Measurements from ENCODE around the gene SENP8. TPM values are rescaled to one million over a fixed set of nuclear protein-coding genes. Genes with fewer than 3 reads are reported as not detected.
"Not testable (repeated sequence)": the region's sequence is repeated elsewhere in the genome, so short reads cannot be mapped to it uniquely, and the experiment has no call there.

SENP8 gene
- total RNA-seq, 1 donor from 2014 or later = 1.5 TPM

DNA sequence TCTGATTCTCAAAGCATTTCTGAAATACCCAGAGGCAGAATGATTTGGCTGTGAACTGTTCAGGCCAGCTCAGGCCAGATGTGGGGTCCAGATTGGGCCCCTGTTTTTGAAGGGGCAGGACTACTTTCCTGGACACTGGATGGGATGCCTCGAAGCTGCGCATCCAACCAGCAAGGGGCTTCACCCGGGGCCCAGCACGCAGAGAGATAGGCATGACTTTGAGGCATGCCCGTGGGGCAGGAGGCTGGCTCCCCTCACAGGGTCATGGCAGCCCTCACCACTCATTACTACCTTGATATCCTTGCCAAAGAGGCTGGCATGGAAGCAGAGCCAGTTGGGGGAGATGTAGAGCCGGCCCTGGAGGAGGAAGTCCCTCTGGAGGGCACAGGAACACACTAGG is 49.2 kb downstream of the SENP8 start:
- H3K9me3 Mint-ChIP-seq = no peaks in the 10 kb centered on the region
- H3K4me1 Mint-ChIP-seq (ENCODE audit: low read depth) = peaks cover 10% of the 10 kb centered on the region
- no peak overlapping the region for H3K27ac Mint-ChIP-seq
- no peak for DNase-seq (ENCODE audit: low spot score)
- intact Hi-C loops (cut with micrococcal nuclease) = no loop called here
- no peaks in the 10 kb centered on the region for H3K36me3 Mint-ChIP-seq (ENCODE audit: low read depth)
- no peak overlapping the region for H3K4me3 Mint-ChIP-seq (ENCODE audit: low read depth)
- H3K27me3 Mint-ChIP-seq (ENCODE audit: low read depth) = peaks cover 6% of the 10 kb centered on the region

GRCh38 chr15:72168131-72168807 is 50.1 kb downstream of the SENP8 start:
- no peak overlapping the region for H3K4me3 Mint-ChIP-seq (ENCODE audit: low read depth)

DNA sequence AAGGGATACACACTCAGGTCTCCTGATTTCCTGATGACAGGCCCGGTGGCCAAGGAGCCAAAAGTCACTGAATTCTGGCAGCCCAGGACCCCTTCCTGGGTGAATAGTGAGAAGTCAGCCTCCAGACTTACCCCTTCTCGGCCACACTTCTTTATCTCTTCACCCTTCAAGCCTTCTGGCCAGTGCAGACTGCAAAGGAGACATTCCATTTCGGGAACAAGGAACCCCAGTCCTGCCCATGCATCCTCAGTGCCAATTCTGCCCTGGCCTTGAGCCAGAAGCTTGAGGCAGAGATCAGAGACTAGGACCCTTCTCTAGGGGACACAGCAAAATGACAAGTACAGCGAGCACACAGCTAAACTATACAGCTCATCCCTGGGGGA is 50.6 kb downstream of the SENP8 start:
- Mint-ChIP-seq H3K9me3 (no peaks in the 10 kb centered on the region), H3K4me1 (ENCODE audit: low read depth) (peaks cover 10% of the 10 kb centered on the region), H3K27ac (no peak overlapping the region), H3K27me3 (ENCODE audit: low read depth) (peaks cover 6% of the 10 kb centered on the region), H3K4me3 (ENCODE audit: low read depth) (no peak overlapping the region), H3K36me3 (ENCODE audit: low read depth) (no peaks in the 10 kb centered on the region)
- DNase-seq (ENCODE audit: low spot score) = no peak
- intact Hi-C loops (cut with micrococcal nuclease) = no loop called here

More at GRCh38 chr15:72168131-72168807, 50.1 kb downstream of the SENP8 start:
- Mint-ChIP-seq H3K36me3 (ENCODE audit: low read depth) (no peaks in the 10 kb centered on the region), H3K27ac (no peak overlapping the region), H3K9me3 (no peaks in the 10 kb centered on the region), H3K4me1 (ENCODE audit: low read depth) (peaks cover 10% of the 10 kb centered on the region), H3K27me3 (ENCODE audit: low read depth) (peaks cover 6% of the 10 kb centered on the region)
- no peak for DNase-seq (ENCODE audit: low spot score)
- intact Hi-C loops (cut with micrococcal nuclease) = no loop called here

DNA sequence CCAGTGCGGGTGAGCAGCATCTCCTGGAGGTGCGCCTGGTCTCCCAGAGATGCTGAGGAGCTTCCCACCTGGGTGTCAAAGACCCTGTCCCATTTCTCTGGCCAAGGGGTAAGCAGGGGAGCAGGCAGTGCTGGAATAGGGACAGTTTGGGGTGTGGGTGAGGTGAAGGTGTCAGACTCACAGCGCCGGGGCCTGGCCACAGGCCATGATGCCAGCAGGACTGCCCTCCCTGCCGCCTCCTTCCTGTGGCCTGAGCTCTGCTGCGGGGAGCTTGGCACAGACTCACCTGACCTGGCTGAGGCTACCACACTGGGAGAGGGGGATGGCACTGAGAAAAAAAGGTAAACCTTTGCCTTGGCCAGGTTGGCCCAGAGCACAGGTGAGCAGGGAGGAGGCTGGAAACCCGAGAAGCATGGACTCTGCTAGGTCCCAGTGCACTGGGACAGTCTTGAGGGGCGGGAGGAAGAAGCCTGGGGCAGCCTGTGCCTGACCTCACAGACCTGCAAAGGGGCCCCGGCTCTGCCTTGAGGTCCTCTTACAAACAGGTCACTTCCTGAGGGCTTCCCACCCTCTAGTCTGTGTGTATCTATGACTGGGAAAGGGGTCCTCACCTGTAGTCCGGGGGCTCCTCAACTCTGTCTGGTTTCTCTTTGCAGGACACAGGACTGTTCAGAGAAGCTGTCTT is 51.2 kb downstream of the SENP8 start:
- H3K27ac Mint-ChIP-seq = no peak overlapping the region
- intact Hi-C loops (cut with micrococcal nuclease) = no loop called here
- no peaks in the 10 kb centered on the region for H3K36me3 Mint-ChIP-seq (ENCODE audit: low read depth)
- peaks cover 10% of the 10 kb centered on the region for H3K4me1 Mint-ChIP-seq (ENCODE audit: low read depth)
- no peak for DNase-seq (ENCODE audit: low spot score)
- no peaks in the 10 kb centered on the region for H3K9me3 Mint-ChIP-seq
- H3K27me3 Mint-ChIP-seq (ENCODE audit: low read depth) = peaks cover 7% of the 10 kb centered on the region
- H3K4me3 Mint-ChIP-seq (ENCODE audit: low read depth) = no peak overlapping the region

GRCh38 chr15:72169921-72170611 is 51.9 kb downstream of the SENP8 start:
- intact Hi-C loops (cut with micrococcal nuclease) = no loop called here
- no peak overlapping the region for H3K4me3 Mint-ChIP-seq (ENCODE audit: low read depth)
- H3K36me3 Mint-ChIP-seq (ENCODE audit: low read depth) = no peaks in the 10 kb centered on the region
- H3K27ac Mint-ChIP-seq = no peak overlapping the region
- no peaks in the 10 kb centered on the region for H3K9me3 Mint-ChIP-seq
- no peak for DNase-seq (ENCODE audit: low spot score)
- peaks cover 10% of the 10 kb centered on the region for H3K4me1 Mint-ChIP-seq (ENCODE audit: low read depth)
- H3K27me3 Mint-ChIP-seq (ENCODE audit: low read depth) = peaks cover 7% of the 10 kb centered on the region

DNA sequence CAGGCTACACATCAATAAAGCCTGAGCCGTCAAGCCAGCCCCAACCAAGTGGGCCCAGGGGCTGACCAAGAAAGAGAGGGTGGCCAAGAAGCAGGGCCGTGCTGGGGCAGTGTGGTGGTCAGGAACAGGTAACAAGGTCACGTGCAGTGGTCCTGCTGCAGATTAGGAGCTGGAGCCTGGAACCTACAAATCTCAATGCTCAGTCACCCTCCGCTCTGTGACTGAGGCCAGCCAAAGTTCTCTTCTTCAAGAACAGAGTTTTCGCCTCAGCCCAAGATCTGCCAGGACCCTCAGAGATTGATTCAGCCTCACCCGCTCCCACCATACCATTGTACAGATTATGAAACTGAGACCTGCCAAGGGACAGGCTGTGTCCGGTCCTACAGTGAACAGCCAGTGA is 52.5 kb downstream of the SENP8 start:
- no peak overlapping the region for H3K4me3 Mint-ChIP-seq (ENCODE audit: low read depth)
- H3K4me1 Mint-ChIP-seq (ENCODE audit: low read depth) = peaks cover 10% of the 10 kb centered on the region
- intact Hi-C loops (cut with micrococcal nuclease) = no loop called here
- no peak overlapping the region for H3K27ac Mint-ChIP-seq
- peaks cover 12% of the 10 kb centered on the region for H3K27me3 Mint-ChIP-seq (ENCODE audit: low read depth)
- H3K36me3 Mint-ChIP-seq (ENCODE audit: low read depth) = no peaks in the 10 kb centered on the region
- no peaks in the 10 kb centered on the region for H3K9me3 Mint-ChIP-seq
- DNase-seq (ENCODE audit: low spot score) = no peak

DNA sequence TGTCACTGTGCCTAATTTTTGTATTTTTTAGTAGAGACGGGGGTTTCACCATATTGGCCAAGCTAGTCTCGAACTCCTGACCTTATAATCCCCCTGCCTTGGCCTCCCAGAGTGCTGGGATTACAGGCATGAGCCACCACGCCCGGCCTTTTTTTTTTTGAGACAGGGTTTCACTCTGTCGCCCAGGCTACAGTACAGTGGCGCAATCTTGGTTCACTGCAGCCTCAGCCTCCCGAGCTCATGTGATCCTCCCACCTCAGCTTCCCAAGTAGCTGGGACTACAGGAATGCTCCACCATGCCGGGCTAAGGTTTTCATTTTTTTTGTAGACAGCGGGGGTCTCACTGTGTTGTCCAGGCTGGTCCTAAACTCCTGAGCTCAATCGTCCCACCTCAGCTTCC is 53.8 kb downstream of the SENP8 start:
- peaks cover 10% of the 10 kb centered on the region for H3K4me1 Mint-ChIP-seq (ENCODE audit: low read depth)
- H3K9me3 Mint-ChIP-seq; DNase-seq (ENCODE audit: low spot score); H3K36me3 Mint-ChIP-seq (ENCODE audit: low read depth); H3K27ac Mint-ChIP-seq; H3K4me3 Mint-ChIP-seq (ENCODE audit: low read depth); intact Hi-C loops (cut with micrococcal nuclease): not testable (repeated sequence)
- H3K27me3 Mint-ChIP-seq (ENCODE audit: low read depth) = peaks cover 12% of the 10 kb centered on the region

- Mint-ChIP-seq H3K9me3 (no peaks in the 10 kb centered on the region), H3K4me3 (ENCODE audit: low read depth) (no peak overlapping the region), H3K36me3 (ENCODE audit: low read depth) (no peaks in the 10 kb centered on the region), H3K27me3 (ENCODE audit: low read depth) (peaks cover 12% of the 10 kb centered on the region), H3K27ac (no peak overlapping the region), H3K4me1 (ENCODE audit: low read depth) (peaks cover 10% of the 10 kb centered on the region)
- intact Hi-C loops (cut with micrococcal nuclease) = no loop called here
- no peak for DNase-seq (ENCODE audit: low spot score)
Observed at GRCh38 chr15:72172796-72173195, 54.6 kb downstream of the SENP8 start.

GRCh38 chr15:72173401-72173800 is 55.2 kb downstream of the SENP8 start:
- no peak for DNase-seq (ENCODE audit: low spot score)
- intact Hi-C loops (cut with micrococcal nuclease) = no loop called here
- H3K27ac Mint-ChIP-seq = no peak overlapping the region
- no peaks in the 10 kb centered on the region for H3K9me3 Mint-ChIP-seq
- H3K36me3 Mint-ChIP-seq (ENCODE audit: low read depth) = no peaks in the 10 kb centered on the region
- peaks cover 5% of the 10 kb centered on the region for H3K4me1 Mint-ChIP-seq (ENCODE audit: low read depth)
- no peak overlapping the region for H3K4me3 Mint-ChIP-seq (ENCODE audit: low read depth)
- peaks cover 10% of the 10 kb centered on the region for H3K27me3 Mint-ChIP-seq (ENCODE audit: low read depth)

DNA sequence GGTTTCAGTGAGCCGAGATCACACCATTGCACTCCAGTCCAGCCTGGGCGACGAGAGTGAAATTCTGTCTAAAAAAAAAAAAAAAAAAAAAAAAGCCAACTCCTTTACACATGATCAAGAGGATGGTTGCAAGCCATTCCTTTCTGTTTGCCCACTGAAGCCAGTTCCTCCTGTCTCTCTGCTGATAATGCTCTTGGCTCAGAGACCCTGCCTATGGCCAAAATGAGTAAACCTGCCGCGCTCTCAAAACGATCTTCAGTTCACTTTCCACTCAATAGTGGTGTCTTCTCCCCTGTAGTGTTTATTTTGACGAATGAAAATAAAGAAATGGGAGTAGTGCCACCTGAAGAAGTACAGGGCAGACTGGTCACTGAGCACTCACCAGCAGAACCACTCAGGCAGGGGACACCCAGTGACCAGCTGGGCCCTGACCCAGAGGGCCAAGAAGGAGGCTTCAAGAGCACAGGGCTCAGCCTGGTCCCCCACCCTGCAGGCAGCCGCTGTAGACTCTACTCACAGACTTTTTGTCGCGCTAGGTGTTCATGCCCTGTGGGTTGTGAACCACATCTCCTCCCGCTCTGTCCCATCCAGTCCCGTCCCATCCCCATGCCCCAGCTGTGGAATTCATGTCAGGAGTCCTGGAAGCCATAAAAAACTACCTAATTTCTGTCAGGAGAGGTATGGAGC is 55.8 kb downstream of the SENP8 start:
- no peaks in the 10 kb centered on the region for H3K36me3 Mint-ChIP-seq (ENCODE audit: low read depth)
- no peak overlapping the region for H3K4me3 Mint-ChIP-seq (ENCODE audit: low read depth)
- H3K27ac Mint-ChIP-seq = no peak overlapping the region
- H3K9me3 Mint-ChIP-seq = no peaks in the 10 kb centered on the region
- H3K4me1 Mint-ChIP-seq (ENCODE audit: low read depth) = peaks cover 3% of the 10 kb centered on the region
- no peak for DNase-seq (ENCODE audit: low spot score)
- intact Hi-C loops (cut with micrococcal nuclease) = no loop called here
- peaks cover 10% of the 10 kb centered on the region for H3K27me3 Mint-ChIP-seq (ENCODE audit: low read depth)

- Mint-ChIP-seq H3K4me3 (ENCODE audit: low read depth) (no peak overlapping the region), H3K4me1 (ENCODE audit: low read depth) (no peaks in the 10 kb centered on the region), H3K27ac (no peak overlapping the region), H3K36me3 (ENCODE audit: low read depth) (no peaks in the 10 kb centered on the region), H3K27me3 (ENCODE audit: low read depth) (peaks cover 7% of the 10 kb centered on the region), H3K9me3 (no peaks in the 10 kb centered on the region)
- DNase-seq (ENCODE audit: low spot score) = no peak
- intact Hi-C loops (cut with micrococcal nuclease) = no loop called here
Observed at GRCh38 chr15:72174551-72175165, 56.5 kb downstream of the SENP8 start.

DNA sequence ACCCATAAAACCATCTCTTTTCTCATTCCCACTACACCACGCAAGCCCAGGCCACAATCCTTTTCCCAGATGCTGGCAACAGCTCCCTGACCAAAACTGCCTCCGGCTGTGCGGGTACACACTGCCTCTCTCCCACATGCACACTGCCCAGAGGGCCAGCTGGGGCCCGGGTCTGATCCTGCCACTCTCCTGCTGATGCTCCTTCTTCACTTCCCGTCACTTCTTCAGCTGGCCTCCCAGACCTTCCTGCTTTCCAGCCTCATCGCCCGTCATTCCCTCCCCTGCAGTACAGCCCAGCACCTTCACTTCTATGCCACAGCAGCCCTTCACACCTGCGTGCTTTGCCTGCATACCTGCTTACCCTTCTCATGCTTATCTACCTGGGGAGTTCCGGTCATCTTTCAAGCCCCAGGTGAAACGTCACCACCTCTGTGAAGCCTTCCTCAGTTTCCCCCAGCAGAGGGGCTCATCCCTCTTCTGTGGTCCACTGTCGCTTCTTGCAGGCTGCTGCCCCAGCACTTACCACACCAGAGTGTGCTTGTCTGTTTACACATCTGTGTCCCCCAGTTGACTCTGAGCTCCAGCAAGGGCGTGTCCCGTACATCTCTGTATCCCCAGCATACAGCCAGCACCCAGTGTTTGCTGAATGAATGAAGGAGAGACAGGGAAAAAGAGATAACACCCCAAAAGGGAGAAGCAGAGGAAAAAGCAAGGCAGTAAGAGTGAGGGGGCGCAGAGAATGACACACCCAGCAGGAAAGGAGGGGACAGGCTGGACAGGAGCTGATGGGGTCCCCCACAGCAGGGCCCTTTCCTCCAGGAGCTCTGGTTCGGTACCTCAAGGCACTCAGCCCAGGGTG is 57.2 kb downstream of the SENP8 start:
- no peak overlapping the region for H3K4me3 Mint-ChIP-seq (ENCODE audit: low read depth)
- no peak for DNase-seq (ENCODE audit: low spot score)
- H3K27me3 Mint-ChIP-seq (ENCODE audit: low read depth) = peaks cover 7% of the 10 kb centered on the region
- no peaks in the 10 kb centered on the region for H3K4me1 Mint-ChIP-seq (ENCODE audit: low read depth)
- intact Hi-C loops (cut with micrococcal nuclease) = no loop called here
- no peaks in the 10 kb centered on the region for H3K9me3 Mint-ChIP-seq
- H3K36me3 Mint-ChIP-seq (ENCODE audit: low read depth) = no peaks in the 10 kb centered on the region
- H3K27ac Mint-ChIP-seq = no peak overlapping the region
